ENCODE results near the gene PTGR3.

GRCh38 chr18:75222407-75222806 lies 13.5 kb upstream of the PTGR3 start:
- TF ChIP-seq CTCF (IDR thresholded peaks at IDR 0.05; ENCODE audit: low read depth, low read length) (no peak), MAX (IDR thresholded peaks at IDR 0.05; ENCODE audit: low read depth, low read length) (no peak), POLR2A (IDR thresholded peaks at IDR 0.05; ENCODE audit: extremely low read depth, insufficient read length) (no peak), MYC (IDR thresholded peaks at IDR 0.05; ENCODE audit: low read depth, low read length) (no peak)
